ENCODE measurements around the gene OSBPL3. TPM values are rescaled to one million over a fixed set of nuclear protein-coding genes. Genes with fewer than 3 reads are reported as not detected.
A peak's percentile ranks its signal among the peaks of the same experiment; 100 is the strongest.

OSBPL3 gene
- total RNA-seq, 1 donor from 2014 or later, result 26.8 TPM

- no peak overlapping the region for H3K4me3 ChIP-seq (ENCODE audit: low read depth, low read length)
- TF ChIP-seq CTCF (conservative IDR thresholded peaks at IDR 0.05; ENCODE audit: low read depth, low read length), result no peak
- DNase-seq (ENCODE audit: low read depth), result no peak
Observed at GRCh38 chr7:24779283-24779655, 200.7 kb downstream of the OSBPL3 start.

DNA sequence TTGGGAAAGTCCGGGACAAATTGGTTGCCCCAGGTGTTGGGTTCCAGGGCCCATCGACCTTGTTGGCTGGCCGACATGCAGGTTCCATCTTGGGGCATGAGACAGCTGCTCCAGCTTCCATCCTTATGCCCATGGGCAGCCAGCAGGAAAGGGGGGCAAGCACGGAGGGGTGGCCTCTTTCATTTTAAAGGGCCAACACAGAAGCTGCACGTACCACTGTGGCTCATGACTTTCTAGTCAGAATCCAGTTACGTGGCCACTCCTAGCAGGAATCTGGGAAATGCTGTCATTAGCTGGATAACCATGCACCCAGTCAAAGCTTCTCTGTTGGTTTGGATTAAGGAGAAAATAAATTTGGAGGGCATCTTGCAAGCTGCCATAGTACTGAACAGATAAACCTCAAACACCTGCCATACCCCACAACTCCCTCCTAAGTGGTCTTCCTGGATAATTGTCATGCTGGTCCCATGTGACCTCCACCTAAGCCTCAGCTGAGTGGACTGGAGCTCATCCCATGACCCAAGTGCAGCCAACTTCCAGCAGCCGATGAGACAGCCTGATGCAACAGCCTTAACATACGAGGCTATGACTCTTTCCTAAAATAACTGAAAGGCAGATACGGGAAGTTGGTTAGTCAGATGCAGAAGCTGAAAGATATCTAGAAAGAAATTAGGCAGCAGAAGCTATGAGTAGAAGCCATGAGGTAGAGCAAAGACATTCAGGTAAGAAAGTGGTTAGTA lies 201.3 kb downstream of the OSBPL3 start:
- no peak overlapping the region for H3K4me3 ChIP-seq (ENCODE audit: low read depth, low read length)
- no peak for TF ChIP-seq CTCF (conservative IDR thresholded peaks at IDR 0.05; ENCODE audit: low read depth, low read length)
- no peak for DNase-seq (ENCODE audit: low read depth)

DNA sequence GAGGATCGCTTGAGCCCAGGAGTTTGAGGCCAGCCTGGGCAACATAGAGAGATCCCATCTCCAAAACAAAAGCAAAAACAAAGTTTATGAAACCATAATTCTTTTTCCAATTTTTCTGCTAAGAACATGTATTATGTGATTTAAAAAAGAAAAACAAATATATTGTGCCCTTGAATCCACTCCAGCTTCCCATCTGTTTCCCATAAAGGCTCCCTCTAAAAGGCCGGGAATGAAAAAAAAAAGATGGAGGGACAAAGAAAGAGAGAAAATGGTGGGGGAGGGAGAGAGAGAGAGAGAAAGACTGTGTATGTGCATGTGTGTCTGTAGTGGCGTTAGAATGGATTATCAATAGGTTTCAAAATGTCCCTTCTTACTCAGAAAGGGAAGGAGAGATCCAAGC lies 202.2 kb downstream of the OSBPL3 start:
- H3K4me3 ChIP-seq (ENCODE audit: low read depth, low read length), result no peak overlapping the region
- no peak for DNase-seq (ENCODE audit: low read depth)
- no peak for TF ChIP-seq CTCF (conservative IDR thresholded peaks at IDR 0.05; ENCODE audit: low read depth, low read length)

DNA sequence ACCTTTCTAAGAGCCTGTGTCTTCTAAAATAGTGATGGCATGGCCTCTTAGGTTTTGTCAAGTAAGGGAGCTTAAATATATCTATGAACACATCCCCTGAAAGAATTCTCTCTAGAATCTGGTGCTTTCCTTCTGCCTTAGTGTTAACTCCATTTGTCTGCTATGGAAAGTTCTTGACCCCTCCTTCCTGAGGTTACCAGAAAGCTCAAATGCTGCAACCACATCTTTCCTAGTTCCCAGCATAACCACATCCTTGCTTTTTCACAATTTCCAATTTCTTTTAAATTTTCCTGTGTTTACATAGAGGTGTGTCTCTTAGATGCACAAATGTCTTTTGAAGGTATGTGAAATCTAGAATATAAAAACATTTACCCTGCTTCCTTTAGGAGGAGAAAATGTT lies 206.3 kb downstream of the OSBPL3 start:
- H3K4me3 ChIP-seq (ENCODE audit: low read depth, low read length), result no peak overlapping the region
- DNase-seq (ENCODE audit: low read depth), result no peak
- no peak for TF ChIP-seq CTCF (conservative IDR thresholded peaks at IDR 0.05; ENCODE audit: low read depth, low read length)

DNA sequence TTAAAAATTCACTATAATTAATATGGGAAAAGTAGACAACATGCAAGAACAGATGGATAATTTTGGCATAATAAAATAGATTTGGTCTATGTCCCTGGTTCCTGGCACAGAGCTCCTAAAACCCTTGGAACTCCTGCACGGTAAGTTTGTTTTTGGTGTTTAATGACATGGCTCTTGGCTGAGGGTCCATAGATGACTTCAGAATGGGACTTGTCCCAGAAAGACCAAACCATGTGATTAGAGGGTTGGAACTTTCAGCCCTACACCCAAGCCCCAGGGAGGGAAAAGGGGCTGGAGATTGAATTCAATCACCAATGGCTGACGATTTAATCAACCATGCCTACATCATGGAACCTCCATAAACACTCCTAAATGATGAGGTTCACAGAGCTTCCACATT lies 210.1 kb downstream of the OSBPL3 start:
- DNase-seq (ENCODE audit: low read depth), result no peak
- TF ChIP-seq CTCF (conservative IDR thresholded peaks at IDR 0.05; ENCODE audit: low read depth, low read length), result no peak
- no peak overlapping the region for H3K4me3 ChIP-seq (ENCODE audit: low read depth, low read length)

DNA sequence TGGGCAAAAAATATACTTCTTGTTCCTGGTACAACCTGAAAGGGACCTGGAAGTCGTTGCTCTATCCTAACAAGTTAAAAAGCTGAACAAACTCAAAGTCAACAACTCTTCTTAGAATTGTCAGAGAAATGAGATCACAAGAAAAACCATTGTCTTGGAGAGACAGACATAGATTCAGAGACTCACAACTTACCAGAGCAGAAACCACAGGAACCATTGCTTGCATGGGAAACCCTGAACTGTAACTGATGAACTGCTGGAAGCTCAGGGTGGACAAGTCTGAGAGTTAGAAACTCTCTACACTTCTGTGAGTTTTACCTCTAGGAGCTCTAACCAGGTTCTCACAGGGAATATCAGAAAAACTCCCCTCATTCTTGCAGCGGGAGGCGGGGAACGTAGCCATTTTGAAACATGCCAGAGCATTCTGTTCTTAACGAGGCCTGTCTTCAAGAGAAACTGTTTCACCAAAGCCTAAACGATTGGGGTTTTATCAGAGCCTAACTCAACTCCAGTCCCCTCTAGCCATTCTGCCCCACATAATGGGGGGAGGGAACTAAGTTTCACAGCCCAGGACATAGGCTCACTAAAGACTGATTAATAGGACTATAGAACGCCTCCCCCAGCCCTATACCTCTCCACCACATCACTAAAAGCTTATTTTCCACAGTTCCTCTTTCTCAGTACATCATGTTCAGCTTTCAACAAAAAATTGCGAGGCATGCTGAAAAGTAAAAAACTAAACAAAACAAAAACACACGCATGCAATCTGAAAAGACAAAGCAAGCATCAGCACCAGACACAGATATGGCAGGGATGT lies 210.8 kb downstream of the OSBPL3 start:
- peak; percentile 59 for DNase-seq (ENCODE audit: low read depth)
- no peak overlapping the region for H3K4me3 ChIP-seq (ENCODE audit: low read depth, low read length)
- TF ChIP-seq CTCF (conservative IDR thresholded peaks at IDR 0.05; ENCODE audit: low read depth, low read length), result no peak

Measured in epithelial cell of proximal tubule (primary cell).